Measurements from ENCODE around the gene VPS26C.

VPS26C gene

DNA sequence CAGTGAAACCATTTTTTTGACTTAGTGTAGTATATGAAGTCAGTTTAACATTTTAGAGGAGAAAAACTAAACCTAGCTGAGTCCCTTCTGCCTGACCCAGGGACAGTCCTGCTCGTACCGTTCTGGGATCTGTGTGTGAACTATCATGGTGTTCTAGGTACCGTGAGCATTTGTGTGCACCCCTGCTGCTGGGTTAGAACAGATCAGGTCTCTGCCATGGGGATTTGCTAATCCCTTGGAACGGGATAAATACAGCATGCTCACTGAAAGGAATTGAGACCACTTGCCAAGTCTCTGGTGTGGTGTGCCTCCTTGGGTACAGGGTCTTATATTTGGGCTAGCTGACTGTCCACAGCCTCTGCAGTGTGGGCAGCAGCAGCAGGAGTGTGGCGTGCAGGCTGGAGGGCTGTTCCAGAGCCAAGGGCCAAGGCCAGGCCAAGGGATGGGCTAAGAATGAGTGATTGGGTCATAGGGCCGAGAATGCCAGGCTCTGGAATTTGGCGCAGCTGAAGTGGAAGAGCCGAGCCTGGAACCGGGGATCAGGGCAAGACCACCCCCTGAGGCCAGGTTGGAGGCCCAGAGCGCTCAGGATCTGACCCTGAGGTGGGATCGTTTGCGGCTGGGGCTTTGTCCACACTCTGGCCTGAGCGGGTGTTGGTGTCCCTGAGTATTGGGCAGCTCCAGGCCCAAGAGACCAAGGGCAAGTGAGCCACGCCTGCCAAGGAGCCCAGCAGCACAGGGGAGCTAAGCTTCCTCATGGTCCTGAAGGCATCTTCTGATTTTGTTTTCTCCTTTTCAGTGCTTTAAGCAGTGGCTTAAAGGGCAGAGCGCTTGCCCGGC is 66.3 kb downstream of the VPS26C start:
- no peak for DNase-seq

- DNase-seq: no peak
Measured at GRCh38 chr21:37199057-37199924, 67.8 kb downstream of the VPS26C start.

DNA sequence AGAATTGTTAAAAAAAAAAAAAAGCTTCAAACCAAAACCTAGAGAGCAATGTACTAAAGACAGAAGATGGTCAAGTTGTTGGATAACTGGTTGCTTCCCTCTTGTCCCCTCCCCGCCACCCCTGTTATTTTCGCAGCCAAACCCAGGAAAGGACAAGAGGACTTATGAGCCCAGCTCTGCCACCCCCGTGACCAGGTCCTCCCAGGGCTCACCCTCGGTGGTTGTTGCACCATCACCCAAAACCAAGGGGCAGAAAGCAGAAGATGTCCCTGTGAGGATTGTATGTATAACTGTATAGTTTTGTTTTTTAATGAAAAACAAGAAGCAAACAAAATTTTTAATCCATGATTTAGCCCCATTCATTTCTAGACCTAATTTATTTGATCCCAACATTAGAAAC is 69.4 kb downstream of the VPS26C start:
- no peak for DNase-seq

GRCh38 chr21:37196847-37197246 is 70.3 kb downstream of the VPS26C start:
- DNase-seq: no peak

DNA sequence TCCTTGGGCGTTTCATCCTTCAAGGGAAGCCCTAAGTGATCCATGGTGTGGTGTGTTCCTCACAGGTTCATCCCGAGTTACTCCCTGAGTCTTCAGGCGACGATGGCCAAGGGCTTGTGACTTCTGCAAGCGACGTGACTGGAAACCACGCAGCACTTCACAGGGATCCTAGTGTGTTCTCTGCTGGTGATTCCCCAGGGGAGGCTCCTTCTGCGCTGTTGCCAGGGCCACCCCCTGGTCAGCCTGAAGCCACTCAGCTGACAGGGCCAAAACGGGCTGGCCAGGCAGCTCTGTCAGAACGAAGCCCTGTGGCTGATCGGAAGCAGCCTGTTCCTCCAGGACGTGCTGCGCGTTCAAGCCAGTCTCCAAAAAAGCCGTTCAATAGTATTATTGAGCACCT is 71.5 kb downstream of the VPS26C start:
- DNase-seq: no peak

DNA sequence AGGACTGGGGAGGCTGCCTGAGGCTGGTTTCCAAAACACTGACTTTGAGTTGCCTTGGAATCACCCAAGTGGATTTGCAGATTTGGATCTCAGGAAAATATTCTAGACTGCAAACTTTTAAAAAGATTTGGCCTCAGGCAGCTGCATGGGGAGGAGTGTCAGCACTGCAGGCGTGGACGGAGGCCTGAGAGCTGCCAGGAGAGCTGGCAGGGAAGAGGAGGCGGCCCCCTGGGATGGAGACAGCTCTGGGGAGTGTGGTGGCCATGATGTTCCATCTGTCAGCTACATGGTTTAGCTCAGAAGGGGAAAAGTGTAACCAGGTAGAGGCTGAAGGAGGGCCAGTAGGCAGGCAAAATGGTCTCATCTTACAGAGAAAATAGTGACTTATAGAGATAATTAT is 72.1 kb downstream of the VPS26C start:
- no peak for DNase-seq

- DNase-seq: no peak
Measured at GRCh38 chr21:37193676-37194075, 73.5 kb downstream of the VPS26C start.

DNA sequence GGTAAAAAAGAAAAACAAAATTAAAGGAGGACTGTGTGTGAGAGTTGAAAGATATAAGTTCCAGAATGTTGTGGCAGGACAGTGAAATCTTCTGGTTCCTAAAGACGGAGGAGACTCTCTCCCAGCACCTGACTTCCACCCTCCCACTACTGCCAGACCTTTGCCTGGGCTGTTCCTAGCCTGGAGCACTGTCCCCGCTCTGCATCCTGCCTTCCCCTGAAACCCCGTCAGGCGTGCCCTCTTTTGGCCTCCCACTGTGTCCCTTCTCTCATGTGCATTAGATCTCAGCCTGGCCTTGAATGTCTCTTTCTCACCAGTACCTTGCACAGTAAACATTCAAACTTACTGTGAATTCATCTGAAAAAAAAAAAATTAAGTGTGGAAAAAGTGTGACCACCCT is 74.1 kb downstream of the VPS26C start:
- DNase-seq: no peak

GRCh38 chr21:37192019-37192418 is 75.1 kb downstream of the VPS26C start:
- no peak for DNase-seq

GRCh38 chr21:37188825-37189224 is 78.3 kb downstream of the VPS26C start:
- no peak for DNase-seq

GRCh38 chr21:37186983-37187382 is 80.2 kb downstream of the VPS26C start:
- DNase-seq: no peak

DNA sequence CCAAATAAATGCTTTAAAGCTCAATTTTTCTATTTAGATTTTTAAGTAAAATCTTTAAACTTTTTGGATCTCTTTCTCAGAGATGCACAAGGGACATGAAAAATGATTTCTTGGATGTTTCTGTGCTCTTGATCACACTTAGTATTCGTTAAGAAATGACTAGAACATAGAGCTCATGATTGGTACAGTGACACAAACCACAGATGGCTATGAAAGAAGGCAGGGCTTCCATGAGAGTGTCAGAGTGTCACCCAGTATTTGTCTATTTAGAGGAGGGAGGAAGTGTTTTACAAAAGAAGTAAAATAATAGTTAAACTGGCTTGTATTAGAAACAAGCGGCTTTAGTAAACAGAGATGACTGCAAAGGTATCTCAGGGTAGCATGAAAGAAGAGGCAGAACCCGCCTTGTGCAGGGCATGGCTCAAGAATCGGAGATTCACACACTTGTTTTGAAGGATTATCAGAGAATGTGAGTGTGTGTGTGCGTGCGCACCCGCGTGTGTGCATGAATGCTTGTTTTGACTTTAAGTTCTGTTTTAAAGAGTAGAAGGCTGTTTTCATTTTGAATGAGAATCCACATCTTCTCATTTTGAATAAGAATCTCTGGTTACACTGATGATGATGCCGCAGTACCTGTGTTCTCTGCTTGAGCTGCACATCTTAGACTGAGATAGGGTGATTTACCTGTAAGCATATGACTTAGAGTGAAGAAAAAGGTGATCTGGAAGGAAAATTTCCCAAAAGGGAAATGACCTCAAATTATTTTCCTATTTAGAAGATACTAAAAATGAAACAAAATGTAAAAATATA is 82.1 kb downstream of the VPS26C start:
- no peak for DNase-seq

- no peak for DNase-seq
Measured at GRCh38 chr21:37183749-37184148, 83.4 kb downstream of the VPS26C start.

- no peak for DNase-seq
Measured at GRCh38 chr21:37182222-37182621, 84.9 kb downstream of the VPS26C start.

GRCh38 chr21:37181059-37181458 is 86.1 kb downstream of the VPS26C start:
- no peak for DNase-seq

DNA sequence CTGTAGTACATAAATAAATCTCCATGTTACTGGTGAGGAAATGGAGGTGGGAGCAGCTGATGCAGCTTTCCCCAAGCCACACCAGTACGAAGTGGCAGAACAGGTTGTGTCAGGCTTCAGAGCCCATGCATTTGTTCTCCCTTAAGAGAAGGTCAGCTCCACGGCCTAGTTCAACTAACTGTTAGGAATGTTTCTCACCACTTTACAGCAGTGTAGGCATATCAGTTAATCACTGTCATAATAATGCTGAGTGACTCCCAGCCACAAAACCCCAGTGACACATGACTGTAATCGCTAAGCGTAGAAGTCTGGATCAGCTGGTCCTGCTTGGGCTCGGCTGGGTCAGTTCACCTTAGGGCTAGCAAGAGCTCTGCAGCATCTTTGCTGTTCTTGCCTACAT is 90.4 kb downstream of the VPS26C start:
- DNase-seq: no peak
